Measurements from ENCODE around the gene LIX1. TPM values are rescaled to one million over a fixed set of nuclear protein-coding genes. Genes with fewer than 3 reads are reported as not detected.
"Not testable (repeated sequence)": the region's sequence is repeated elsewhere in the genome, so short reads cannot be mapped to it uniquely, and the experiment has no call there.

The LIX1 gene
- polyA plus RNA-seq (2012; ENCODE audit: missing spikeins) = not detected

DNA sequence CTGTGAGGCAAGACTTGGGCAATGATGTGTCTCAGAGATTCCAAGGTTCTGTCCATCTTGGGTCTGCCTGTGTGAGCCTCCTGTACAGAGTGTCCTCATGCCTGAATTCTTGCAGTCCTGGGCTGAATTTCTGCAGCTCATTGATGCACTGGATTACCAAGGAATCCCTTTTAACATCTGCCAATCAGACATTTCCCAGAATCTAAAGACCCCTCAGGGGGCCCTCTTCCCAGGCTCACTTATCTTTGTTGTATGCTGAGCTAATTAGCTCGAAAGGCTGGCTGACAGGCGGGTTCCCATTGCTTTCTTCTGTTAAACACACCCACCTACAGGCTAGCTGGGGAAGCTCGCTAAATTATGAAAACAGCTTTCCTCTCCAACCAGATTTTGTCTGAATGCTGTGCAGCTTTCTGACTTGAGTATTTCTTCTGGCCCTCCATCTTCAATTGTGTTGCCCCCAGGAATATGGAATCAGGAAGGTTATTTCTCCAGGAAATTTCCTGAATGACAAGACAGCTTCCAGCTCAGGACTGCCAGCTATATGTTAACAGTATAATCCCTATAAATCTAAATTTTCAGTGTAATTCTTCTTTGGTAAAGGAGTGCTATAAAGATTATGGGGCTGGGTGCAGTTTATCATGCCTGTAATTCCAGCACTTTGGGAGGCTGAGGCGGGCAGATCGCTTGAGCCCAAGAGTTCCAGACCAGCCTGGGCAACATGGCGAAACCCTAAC, at the start of gene LIX1:
TSS of gene LIX1 (minus strand) at position 91 of the 734 bp plus-strand sequence. CDS start at position 56, 35 bp downstream.
- DNase-seq (ENCODE audit: insufficient read length) = peak; percentile 9
- TF ChIP-seq POLR2A (IDR thresholded peaks at IDR 0.05; ENCODE audit: low read depth, low read length) (no peak), POLR2AphosphoS5 (IDR thresholded peaks at IDR 0.05; ENCODE audit: low read depth, low read length) (no peak), TAF1 (IDR thresholded peaks at IDR 0.05; ENCODE audit: borderline replicate concordance, low read depth, low read length) (no peak)
- FAIRE-seq = no peak

DNA sequence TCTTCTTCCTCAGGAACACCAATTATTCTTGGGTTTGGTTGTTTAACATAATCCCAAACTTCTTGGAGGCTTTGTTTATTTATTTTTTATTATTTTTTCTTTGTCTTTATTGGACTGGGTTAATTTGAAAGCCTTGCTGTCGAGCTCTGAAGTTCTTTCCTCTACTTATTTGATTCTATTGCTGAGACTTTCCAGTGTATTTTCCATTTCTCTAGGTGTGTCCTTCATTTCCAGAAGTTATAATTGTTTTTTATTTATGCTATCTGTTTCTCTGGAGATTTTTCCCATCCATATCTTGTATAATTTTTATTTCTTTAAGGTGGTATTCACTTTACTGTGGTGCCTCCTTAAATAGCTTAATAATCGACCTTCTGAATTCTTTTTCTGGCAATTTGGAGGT, 49.5 kb upstream of the LIX1 start:
- DNase-seq (ENCODE audit: insufficient read length) = no peak
- TF ChIP-seq POLR2A (IDR thresholded peaks at IDR 0.05; ENCODE audit: low read depth, low read length) = no peak
- no peak for TF ChIP-seq TAF1 (IDR thresholded peaks at IDR 0.05; ENCODE audit: borderline replicate concordance, low read depth, low read length)
- TF ChIP-seq POLR2AphosphoS5 (IDR thresholded peaks at IDR 0.05; ENCODE audit: low read depth, low read length) = no peak
- no peak for FAIRE-seq

DNA sequence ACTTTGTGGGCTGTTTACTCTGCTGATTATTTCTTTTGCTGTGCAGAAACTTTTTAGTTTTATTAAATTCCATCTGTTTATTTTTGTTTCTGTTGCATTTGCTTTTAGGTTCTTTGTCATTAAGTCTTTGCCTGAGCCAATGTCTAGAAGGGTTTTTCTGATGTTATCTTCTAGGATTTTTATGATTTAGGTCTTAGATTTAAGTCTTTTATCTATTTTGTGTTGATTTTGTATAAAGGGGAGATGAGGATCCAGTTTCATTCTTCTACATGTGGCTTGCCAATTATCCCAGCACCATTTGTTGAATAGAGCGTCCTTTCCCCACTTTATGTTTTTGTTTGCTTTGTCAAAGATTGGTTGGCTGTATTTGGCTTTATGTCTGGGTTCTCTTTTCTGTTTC, 47.1 kb upstream of the LIX1 start:
- not testable (repeated sequence) for FAIRE-seq; DNase-seq (ENCODE audit: insufficient read length)

DNA sequence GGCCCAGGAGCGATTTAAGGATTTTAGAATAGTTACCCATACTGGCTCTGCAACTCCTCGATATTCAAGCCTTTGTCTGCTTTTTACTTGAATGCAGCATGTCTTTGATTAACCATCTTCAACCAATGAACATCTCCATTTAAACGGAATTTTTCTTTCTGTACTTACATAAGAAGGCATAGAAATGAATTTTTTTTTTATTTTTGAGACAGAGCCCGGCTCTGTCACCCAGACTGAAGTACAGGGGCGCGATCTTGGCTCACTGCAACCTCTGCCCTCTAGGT, 41.5 kb upstream of the LIX1 start:
- DNase-seq (ENCODE audit: insufficient read length) = no peak
- TF ChIP-seq POLR2AphosphoS5 (IDR thresholded peaks at IDR 0.05; ENCODE audit: low read depth, low read length) (no peak; the same call in 1 of the 2 replicates), POLR2A (IDR thresholded peaks at IDR 0.05; ENCODE audit: low read depth, low read length) (no peak), TAF1 (IDR thresholded peaks at IDR 0.05; ENCODE audit: borderline replicate concordance, low read depth, low read length) (no peak)
- FAIRE-seq = no peak

DNA sequence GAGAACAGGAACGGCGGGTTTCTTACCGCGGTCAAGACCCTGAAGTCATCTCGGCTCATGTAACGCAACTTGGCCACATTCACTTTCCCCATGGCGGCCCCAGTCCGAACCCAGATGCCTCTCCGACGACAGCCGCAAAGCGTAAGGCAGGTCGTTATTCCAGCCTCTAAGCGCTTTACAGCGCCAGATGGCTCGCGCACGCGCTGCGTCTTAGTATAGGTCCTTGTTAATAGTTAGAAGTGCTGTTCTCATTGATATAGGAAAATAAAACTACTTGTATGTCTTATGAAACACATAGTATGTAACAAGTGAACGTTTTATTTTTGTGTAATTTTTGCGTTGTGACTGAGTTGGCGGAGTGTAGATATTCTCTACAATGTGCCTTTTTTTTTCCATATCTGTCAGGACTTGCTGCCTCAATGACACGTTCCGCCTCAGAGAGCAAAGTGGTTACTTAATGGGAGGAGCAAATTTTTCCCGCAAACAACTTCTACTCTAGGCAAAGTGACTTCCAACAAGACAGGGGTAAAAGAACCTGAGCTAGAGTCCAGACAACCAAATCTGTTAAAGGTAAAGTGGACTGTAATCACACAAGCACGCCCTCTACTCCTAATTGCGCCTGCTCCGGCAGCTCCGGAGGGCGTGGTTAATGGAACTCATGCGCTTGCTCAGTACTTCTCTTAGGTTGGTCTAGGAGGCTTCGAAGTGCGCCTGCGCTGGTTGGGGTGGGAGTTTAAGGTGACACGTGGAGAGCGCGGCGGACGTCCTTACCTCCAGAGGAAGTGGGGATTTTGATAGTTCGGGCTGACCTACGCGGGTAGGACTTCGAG, 40.9 kb upstream of the LIX1 start, which contains the start of gene RIOK2:
TSS of gene RIOK2 (minus strand) at position 148 of the 830 bp plus-strand sequence. CDS start at position 92, 56 bp downstream.
- FAIRE-seq (peak; percentile 89), DNase-seq (ENCODE audit: insufficient read length) (peak; percentile 47)
- TF ChIP-seq POLR2AphosphoS5 (IDR thresholded peaks at IDR 0.05; ENCODE audit: low read depth, low read length) (peak; percentile 77), TAF1 (IDR thresholded peaks at IDR 0.05; ENCODE audit: borderline replicate concordance, low read depth, low read length) (peak; percentile 69), POLR2A (IDR thresholded peaks at IDR 0.05; ENCODE audit: low read depth, low read length) (peak; percentile 78; the same call in 1 of the 2 replicates)

DNA sequence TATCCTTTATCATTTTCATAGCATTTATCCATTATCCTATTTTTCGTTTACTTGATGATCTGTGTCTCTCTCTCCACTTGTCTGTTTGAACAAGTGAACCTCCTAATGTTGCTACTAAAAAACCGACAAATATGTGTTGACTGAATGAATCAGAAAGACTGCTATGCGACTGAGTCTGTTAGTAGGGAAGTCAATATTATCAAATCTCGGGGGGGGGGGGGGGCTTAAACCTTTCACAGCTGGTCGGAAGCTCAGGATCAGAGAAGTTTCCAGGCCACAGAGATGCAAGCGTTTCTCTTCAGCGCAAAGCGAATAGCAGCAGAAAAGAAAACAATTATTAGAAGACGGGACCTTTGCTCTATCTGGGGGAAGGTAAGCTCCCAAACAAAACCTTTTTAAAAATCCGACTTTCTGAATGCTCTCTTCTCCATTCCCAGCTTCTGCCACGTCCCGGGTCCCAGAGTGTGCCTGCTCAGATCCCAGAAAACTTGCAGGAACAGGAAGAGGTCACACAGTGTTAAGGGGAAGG, 40.2 kb upstream of the LIX1 start:
- no peak for TF ChIP-seq POLR2AphosphoS5 (IDR thresholded peaks at IDR 0.05; ENCODE audit: low read depth, low read length)
- TF ChIP-seq TAF1 (IDR thresholded peaks at IDR 0.05; ENCODE audit: borderline replicate concordance, low read depth, low read length) = no peak
- no peak for TF ChIP-seq POLR2A (IDR thresholded peaks at IDR 0.05; ENCODE audit: low read depth, low read length)
- DNase-seq (ENCODE audit: insufficient read length) (no peak), FAIRE-seq (no peak)

DNA sequence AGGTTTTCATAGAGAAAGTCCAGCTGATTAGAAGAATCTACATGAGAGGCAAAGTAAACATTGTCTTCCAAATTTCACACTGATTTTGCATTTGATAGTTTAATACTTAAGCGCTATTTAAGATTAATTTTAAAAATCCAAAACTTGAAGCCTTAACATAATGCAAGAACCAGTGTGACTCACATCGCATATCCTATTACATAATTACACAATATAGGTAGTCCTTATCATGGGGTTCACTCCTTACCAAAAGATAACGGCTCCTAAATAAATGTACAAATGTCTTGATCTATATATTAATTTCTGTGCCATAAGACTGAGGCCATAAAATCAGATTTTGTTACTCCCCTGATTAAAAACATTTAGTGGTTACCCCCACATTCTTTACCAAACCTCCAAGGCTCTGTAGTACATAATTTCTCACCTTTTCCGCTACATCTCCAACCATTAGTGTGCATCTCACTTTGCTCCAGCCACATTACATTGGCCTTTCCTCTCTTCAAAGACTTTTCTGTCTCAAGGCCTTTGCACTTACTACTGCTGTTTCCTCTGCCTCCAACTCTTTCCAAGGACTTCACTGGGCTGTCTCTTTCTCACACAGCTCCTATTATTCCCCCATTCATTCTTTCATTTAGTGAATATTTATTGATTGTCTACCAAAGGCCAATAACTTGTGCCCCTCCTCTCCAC, 39.6 kb upstream of the LIX1 start:
- no peak for FAIRE-seq
- TF ChIP-seq POLR2AphosphoS5 (IDR thresholded peaks at IDR 0.05; ENCODE audit: low read depth, low read length) (no peak), TAF1 (IDR thresholded peaks at IDR 0.05; ENCODE audit: borderline replicate concordance, low read depth, low read length) (no peak), POLR2A (IDR thresholded peaks at IDR 0.05; ENCODE audit: low read depth, low read length) (no peak)
- no peak for DNase-seq (ENCODE audit: insufficient read length)

DNA sequence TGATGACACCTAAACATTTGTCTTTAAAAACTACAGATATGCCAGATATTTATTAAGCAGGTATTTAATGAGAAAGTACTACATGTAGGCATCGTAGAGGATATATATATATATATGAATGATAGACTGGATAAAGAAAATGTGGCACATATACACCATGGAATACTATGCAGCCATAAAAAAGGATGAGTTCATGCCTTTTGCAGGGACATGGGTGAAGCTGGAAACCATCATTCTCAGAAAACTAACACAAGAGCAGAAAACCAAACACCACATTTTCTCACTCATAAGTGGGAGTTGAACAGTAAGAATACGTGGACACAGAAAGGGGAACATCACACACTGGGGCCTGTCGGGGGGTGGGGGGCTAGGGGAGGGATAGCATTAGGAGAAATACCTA, 37.0 kb upstream of the LIX1 start:
- FAIRE-seq; DNase-seq (ENCODE audit: insufficient read length): not testable (repeated sequence)

DNA sequence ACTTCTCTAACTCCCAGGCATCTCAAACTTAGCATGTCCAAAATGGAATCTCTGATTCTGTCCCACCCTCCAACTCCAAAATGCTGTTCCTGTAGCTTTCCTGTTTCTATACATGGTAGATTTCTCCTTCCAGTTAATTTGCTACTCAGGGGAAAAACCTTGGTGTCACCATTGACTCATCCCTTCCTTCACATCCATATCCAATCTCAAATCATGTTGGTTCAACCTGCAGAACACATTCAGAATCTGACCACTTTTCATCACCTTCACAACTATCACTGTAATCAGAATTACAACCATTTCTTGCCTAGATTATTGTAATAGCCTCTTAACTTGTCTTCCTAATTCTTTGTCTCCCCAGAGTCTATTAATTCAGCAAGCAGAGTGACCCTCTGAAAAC, 29.8 kb upstream of the LIX1 start:
- TF ChIP-seq TAF1 (IDR thresholded peaks at IDR 0.05; ENCODE audit: borderline replicate concordance, low read depth, low read length) (no peak), POLR2AphosphoS5 (IDR thresholded peaks at IDR 0.05; ENCODE audit: low read depth, low read length) (no peak), POLR2A (IDR thresholded peaks at IDR 0.05; ENCODE audit: low read depth, low read length) (no peak)
- DNase-seq (ENCODE audit: insufficient read length) (no peak), FAIRE-seq (no peak)

DNA sequence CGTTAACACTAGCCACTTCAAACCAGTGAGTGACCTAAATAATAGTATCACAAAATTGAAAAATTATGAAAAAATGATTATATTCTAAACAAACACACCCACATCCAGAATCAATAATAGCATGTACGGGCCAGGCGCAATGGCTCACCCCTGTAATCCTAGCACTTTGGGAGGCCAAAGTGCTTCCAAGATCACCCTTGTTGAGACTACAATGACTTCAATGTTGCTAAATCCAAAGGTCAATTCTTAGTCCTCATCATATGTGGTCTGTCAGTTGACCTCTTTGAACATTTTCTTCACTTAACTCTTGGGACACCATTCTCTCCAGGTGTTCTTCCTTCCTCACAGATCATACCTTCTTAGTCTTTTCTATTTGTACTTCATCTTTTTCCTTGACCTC, 29.3 kb upstream of the LIX1 start:
- no peak for FAIRE-seq

DNA sequence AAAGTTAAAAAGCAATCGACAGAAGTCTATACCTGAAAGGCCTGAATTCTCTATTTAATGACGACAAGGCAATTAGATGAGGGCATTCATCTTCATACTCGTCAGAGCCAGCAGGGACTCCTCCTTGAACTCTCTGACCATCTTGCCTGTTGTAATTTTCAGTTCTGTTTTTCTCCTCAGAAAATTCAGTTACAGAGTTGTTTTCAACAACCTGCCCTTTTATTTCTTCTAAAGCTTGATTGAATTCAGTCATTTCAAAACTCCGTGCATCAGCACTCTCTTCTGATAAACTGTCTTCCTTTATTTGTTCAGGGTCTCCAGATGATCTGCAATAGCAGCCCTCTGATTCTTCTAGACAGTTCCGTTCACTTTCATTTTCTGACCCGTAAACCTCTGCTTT, 25.0 kb upstream of the LIX1 start:
- no peak for FAIRE-seq
- DNase-seq (ENCODE audit: insufficient read length) = no peak

More for the DNA sequence above, 29.3 kb upstream of the LIX1 start:
- no peak for DNase-seq (ENCODE audit: insufficient read length)
- no peak for TF ChIP-seq TAF1 (IDR thresholded peaks at IDR 0.05; ENCODE audit: borderline replicate concordance, low read depth, low read length)
- TF ChIP-seq POLR2AphosphoS5 (IDR thresholded peaks at IDR 0.05; ENCODE audit: low read depth, low read length) = no peak
- TF ChIP-seq POLR2A (IDR thresholded peaks at IDR 0.05; ENCODE audit: low read depth, low read length) = no peak

More for the DNA sequence above, 25.0 kb upstream of the LIX1 start:
- TF ChIP-seq TAF1 (IDR thresholded peaks at IDR 0.05; ENCODE audit: borderline replicate concordance, low read depth, low read length) = no peak
- no peak for TF ChIP-seq POLR2A (IDR thresholded peaks at IDR 0.05; ENCODE audit: low read depth, low read length)
- TF ChIP-seq POLR2AphosphoS5 (IDR thresholded peaks at IDR 0.05; ENCODE audit: low read depth, low read length) = no peak

Measured in GM12892 (cell line).